ENCODE results near the gene TAGLN.
"Not testable (repeated sequence)": the region's sequence is repeated elsewhere in the genome, so short reads cannot be mapped to it uniquely, and the experiment has no call there.

TAGLN gene

GRCh38 chr11:117195258-117195657 lies 3.9 kb upstream of the TAGLN start:
- no peak for DNase-seq (ENCODE audit: insufficient read length, low spot score)
- no peak for FAIRE-seq

GRCh38 chr11:117195761-117196160 lies 3.4 kb upstream of the TAGLN start:
- FAIRE-seq (no peak), DNase-seq (ENCODE audit: insufficient read length, low spot score) (no peak)

DNA sequence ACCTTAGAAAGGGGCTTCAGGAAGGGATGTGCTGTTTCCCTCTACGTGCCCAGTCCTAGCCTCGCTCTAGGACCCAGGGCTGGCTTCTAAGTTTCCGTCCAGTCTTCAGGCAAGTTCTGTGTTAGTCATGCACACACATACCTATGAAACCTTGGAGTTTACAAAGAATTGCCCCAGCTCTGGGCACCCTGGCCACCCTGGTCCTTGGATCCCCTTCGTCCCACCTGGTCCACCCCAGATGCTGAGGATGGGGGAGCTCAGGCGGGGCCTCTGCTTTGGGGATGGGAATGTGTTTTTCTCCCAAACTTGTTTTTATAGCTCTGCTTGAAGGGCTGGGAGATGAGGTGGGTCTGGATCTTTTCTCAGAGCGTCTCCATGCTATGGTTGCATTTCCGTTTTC lies 2.2 kb upstream of the TAGLN start:
- DNase-seq (ENCODE audit: insufficient read length, low spot score) (no peak), FAIRE-seq (no peak)

DNA sequence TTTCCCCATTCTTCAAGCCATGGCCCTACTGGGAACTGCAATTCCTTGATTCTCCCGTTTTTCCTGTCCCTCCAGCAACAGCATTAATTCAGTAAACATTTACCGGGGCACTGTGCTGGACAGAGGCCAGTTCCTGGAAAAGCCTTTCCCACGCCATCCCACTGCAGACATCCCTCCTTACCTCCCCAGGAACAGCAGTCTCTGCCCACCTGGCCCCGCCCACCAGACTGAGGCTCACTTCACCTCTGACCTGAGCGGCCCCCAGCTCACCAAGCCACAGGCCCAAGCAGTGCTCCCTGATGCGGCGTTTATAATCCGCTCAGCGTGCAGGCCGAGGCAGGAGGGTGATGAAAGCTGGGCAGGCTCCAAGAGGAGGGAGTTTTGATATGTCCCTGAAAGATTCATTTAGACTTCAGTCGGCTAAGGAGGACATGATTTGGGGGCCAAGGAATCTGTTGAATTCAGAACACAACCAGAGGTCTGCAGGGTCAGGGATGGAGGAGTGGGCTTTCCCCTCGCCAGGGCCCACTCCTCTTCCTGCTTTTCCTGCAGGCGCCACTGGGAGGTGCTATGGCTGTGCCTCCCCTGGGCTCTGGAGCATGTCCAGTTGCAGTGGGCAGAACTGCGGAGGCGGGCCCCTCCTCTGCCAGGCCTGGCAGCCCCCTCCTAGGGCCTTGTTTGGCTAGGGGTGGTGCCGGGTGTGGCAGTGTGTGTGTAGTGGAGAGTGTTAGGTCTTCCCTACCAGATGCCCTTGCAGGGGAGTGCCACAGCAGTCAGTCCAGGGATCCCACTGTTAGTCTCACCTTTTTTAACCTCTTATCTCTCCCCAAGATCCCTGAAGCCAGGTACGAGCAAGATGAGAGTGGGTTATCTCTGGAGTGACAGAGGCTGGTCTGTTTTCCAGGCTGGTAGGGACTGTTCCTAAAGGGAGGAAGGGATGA lies 1.4 kb upstream of the TAGLN start:
- no peak for DNase-seq (ENCODE audit: insufficient read length, low spot score)
- peak; percentile 68 for FAIRE-seq

GRCh38 chr11:117198613-117199012 lies 557 bp upstream of the TAGLN start:
- peak; percentile 59 for FAIRE-seq

GRCh38 chr11:117199916-117200812 lies 994 bp downstream of the TAGLN start:
- FAIRE-seq, result no peak
- DNase-seq (ENCODE audit: insufficient read length, low spot score), result no peak

More at GRCh38 chr11:117198613-117199012, 557 bp upstream of the TAGLN start:
- DNase-seq (ENCODE audit: insufficient read length, low spot score), result no peak

DNA sequence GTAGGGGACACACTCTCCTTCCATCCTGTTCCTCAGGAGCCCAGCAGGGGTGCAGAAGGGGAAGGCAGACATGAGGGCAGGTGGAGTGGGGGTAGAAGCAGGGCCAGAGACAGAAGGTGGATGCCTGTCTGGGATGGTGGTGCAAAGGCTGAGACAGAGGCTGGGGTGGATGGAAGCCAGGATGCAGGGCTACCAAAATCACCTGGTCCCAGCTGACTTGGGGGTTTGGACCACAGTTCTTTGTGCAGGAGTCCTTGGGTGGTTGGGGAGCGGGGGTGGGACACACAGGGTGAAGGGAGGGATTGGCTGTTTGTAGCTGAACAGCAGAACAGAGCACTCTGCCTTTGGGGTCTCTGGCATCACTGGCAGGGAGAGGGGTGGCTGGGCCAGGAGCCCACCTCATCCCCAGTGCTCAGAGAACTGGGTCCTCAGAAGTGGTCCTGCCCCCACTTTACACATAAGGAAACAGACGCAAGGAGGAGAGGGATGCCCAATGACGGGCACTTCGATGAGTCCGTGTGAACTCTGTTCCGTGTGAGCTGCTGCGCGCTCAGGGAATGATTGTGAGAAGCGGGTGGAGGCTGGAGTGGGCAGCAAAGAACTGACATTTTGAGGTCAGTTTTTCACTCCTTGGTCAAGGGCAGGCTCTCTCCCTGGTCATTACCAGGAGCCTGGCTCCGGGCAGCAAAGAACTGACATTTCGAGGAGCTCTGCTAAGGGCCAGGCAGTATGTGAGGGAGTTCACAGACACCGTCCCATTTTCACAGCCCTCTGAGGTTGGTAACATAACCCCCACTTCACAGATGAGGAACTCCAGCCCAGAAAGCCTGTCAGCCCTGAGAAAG lies 1.9 kb downstream of the TAGLN start:
- no peak for DNase-seq (ENCODE audit: insufficient read length, low spot score)

DNA sequence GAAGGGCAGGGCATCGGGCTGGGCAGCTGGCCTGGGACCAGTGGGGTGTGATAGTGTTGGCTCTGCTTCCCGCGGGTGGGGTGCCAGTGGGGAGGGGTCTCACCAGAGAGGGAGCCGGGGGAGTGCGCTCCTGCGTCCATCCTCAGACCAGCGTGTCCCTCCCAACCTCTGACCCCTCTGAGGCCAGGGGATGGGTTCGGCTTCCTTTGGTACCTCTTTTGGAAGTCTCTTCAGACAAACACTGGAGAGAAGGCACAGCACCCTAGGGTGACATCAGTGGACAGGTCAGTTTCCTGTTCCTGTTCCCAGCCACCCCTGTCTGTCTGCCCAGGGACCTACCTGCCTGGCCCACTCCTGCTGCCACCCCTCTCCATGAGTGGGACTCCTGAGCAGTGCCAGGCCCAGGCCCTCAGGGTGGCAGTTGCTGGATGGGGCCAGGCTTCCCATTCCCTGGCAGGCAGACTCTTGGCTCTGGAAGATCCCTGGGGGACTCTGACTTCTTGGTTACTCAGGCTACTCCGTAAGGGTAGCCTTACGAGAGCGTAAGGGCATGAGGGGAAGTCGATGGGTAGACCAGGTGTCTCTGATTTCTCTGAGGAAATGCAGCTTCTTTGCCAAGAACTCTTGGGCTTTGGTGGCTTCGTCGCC lies 2.6 kb downstream of the TAGLN start:
- no peak for DNase-seq (ENCODE audit: insufficient read length, low spot score)
- FAIRE-seq, result no peak

More for the DNA sequence above, 1.9 kb downstream of the TAGLN start:
- no peak for FAIRE-seq

DNA sequence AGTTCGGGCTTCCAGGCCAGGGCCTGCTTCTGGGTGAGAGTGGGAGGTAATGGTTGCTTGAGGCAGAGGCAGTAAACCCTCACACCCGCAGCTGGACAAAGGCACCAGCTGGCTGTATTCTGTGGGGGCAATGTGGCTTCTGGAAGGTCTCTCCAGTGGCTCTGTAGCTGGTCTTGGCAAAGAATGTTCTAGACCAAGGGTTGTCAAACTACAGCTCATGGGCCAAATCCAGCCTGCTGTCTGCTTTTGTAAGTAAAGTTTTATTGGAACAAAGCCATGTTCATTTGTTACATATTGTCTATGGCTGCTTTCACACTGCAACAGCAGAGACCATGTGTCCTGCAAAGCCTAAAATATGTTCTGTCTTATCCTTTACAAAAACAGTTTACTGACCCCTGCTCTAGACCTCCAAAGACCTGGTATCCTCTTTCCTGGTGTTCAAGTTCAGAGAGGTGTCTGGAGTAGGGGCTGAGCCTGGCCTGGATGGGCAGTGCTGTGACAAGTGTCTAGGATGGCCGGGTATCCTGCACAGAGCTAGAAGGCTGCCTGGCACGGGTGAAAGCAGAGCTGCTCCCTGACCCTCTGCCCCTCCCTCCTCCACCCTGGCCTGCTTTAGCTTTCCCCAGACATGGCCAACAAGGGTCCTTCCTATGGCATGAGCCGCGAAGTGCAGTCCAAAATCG lies 3.4 kb downstream of the TAGLN start:
- FAIRE-seq, result peak; percentile 16

GRCh38 chr11:117203069-117203407 lies 3.9 kb downstream of the TAGLN start:
- no peak for DNase-seq (ENCODE audit: insufficient read length, low spot score)
- no peak for FAIRE-seq

More for the DNA sequence above, 3.4 kb downstream of the TAGLN start:
- no peak for DNase-seq (ENCODE audit: insufficient read length, low spot score)

GRCh38 chr11:117204283-117205080 lies 5.3 kb downstream of the TAGLN start:
- FAIRE-seq, result no peak
- no peak for DNase-seq (ENCODE audit: insufficient read length, low spot score)

DNA sequence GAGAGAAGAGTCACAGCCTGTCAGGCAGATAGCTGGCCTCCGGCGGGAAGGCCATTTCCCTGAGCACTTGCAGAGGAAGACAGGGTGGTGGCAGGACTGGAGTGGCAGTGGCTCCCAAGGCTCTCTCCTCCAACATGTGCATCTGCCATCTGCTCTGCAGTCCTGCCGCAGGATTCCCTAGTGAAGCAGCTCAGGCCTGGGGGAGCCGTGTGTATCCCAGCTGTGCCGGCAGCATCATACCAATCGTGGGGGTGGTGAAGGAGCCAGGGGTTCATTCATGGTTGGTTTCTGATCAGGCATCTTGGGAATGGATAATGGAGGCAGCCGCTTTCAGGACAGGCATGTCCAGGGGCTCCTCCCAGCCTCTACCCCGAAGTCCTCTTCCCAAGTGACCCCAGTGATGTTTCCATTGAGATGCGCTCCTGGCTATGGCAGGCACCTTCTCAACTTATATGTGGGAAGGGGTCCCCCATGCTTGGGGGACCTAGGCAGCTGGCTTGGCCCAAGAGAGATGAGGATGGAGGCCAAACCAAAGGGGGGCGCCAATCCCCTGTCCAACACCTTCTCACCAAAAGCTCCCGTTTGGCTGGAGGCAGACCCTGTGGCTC lies 6.1 kb downstream of the TAGLN start:
- no peak for FAIRE-seq
- DNase-seq (ENCODE audit: insufficient read length, low spot score), result no peak

- not testable (repeated sequence) for FAIRE-seq; DNase-seq (ENCODE audit: insufficient read length, low spot score)
Measured at GRCh38 chr11:117206111-117206510, 6.9 kb downstream of the TAGLN start.

- not testable (repeated sequence) for DNase-seq (ENCODE audit: insufficient read length, low spot score)
- FAIRE-seq, result peak; percentile 99
Measured at GRCh38 chr11:117206859-117207258, 7.7 kb downstream of the TAGLN start.

- DNase-seq (ENCODE audit: insufficient read length, low spot score), result not testable (repeated sequence)
- peak; percentile 78 for FAIRE-seq
Measured at GRCh38 chr11:117207481-117207880, 8.3 kb downstream of the TAGLN start.

DNA sequence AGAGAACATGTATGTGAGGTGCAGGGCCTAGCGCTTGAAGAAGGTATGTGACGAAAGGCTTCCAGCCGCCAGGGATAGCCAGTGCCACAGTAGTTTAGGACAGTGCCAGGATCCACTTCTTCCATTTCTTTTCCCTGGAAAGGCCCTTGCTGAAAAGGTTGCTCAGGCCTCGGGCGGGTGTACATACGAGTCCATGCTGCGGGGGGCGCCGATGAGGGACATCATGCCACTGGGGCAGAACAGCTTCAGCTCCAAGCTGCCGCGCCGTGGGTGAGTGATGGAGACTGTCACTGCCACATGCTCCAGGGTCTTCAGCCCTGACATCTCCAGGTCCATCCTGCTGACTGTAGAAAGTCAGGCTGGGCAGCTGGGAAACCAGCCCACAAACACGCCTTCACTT lies 9.5 kb downstream of the TAGLN start:
- DNase-seq (ENCODE audit: insufficient read length, low spot score), result not testable (repeated sequence)
- FAIRE-seq, result peak; percentile 81

- FAIRE-seq; DNase-seq (ENCODE audit: insufficient read length, low spot score): not testable (repeated sequence)
Measured at GRCh38 chr11:117209351-117210125, 10.4 kb downstream of the TAGLN start.
